ENCODE results near the gene PCID2.

The PCID2 gene

GRCh38 chr13:113138792-113139551, 69.5 kb downstream of the PCID2 start:
- DNase-seq (ENCODE audit: insufficient read length, low spot score): no peak
- no peak for FAIRE-seq

GRCh38 chr13:113137691-113138298, 70.7 kb downstream of the PCID2 start:
- DNase-seq (ENCODE audit: insufficient read length, low spot score) (no peak), FAIRE-seq (no peak)

- FAIRE-seq: no peak
- DNase-seq (ENCODE audit: insufficient read length, low spot score): no peak
These were observed 73.1 kb downstream of the PCID2 start for GRCh38 chr13:113135281-113135760.

- DNase-seq (ENCODE audit: insufficient read length, low spot score): no peak
- FAIRE-seq: no peak
These were observed 78.3 kb downstream of the PCID2 start for GRCh38 chr13:113129921-113130750.

GRCh38 chr13:113129480-113129879, 79.0 kb downstream of the PCID2 start:
- FAIRE-seq (no peak), DNase-seq (ENCODE audit: insufficient read length, low spot score) (no peak)
